Left hindlimb (tissue), 1 donor: Measurements from ENCODE around the gene SENP8.

ENCODE experiments used
- DNase-seq: peaks from one replicate; pipeline ENCODE4 v3.0.0-alpha.2; 2018

SENP8 gene

DNA sequence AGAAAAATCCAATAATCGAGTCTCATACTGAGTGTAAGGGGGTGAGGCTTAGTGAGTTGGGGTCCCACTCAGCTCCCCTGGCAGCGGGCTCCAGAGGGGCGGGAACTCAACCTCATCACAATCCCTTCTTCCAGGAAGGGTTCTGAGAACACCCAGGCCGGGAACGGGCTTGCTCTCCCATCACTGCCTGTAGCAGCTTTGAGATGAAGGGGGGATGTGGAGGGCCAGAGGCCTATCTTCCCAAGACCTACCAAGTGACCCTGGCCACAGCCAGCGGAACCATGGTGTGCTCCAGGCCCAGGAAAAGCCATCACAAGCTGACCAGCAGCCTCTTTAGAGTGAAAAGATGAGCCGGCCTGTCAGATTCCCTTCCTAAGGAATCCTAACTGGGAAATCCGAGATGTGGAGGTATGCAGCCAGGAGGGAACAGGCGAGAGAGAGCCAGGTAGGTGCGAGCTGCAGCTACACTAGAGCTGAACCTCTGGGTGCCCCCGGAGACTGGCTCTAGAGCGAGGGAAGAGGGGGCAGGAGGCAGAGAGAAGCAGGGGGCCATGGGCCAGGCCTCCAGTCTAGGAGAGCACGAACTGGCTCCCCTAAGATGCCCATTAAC lies 60.9 kb downstream of the SENP8 start:
- no peak for DNase-seq

DNA sequence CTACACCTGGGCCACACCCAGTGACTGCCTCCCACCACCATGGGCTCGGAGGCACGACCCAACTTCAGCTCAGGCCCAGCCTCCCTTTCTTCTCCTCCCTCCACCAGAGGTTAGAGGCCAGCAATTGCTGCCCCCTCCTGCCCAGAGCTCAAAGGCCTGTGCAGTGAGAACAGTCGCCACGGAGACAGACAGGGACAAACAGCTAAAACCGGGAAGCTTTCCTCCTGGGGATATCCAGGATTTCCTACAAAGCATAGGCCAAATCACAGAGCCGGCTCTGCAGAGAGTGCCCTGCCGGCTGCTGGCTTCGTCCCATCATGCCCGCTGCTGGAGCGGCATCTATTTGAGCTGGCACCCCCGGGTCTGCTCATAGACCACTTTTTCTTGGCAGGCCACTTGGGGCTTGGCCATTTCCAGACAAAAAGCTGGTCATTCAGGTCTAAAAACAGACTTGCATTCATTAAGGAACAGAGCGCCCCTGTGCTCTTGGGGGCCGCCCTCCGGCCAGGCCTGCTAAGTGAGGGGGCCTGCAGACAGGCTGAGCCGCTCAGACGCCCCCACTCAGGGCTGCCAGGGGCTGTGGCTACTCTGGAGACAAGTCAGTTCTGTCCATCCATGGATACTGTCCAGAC lies 61.9 kb downstream of the SENP8 start:
- peak; percentile 85 for DNase-seq

DNA sequence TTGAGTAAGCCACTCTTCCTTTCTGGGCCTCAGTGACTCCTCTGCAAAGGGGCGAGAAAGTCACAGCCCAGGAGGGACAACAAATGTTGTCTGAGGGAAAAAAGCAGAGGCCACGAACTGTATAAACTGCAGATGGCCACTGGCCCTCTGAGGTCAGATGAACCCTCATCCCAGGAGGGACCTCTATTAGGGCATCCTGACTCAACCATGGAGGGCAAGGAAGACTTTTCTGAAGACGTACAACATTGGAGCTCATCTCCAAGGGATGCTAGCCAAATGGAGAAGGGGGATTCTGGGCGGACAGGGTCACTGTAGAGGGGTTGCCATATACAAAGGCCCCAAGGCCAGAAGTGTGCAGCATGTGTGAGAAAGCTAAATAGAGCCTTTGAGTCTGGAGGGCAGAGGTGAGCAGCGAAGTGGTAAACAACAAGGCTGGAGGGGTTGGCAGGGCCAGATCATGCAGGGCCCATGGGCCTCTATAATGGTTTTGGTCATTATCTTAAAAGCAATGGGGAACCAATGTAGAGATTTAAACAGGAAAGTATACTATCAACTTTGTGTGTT lies 62.6 kb downstream of the SENP8 start:
- DNase-seq: no peak

DNA sequence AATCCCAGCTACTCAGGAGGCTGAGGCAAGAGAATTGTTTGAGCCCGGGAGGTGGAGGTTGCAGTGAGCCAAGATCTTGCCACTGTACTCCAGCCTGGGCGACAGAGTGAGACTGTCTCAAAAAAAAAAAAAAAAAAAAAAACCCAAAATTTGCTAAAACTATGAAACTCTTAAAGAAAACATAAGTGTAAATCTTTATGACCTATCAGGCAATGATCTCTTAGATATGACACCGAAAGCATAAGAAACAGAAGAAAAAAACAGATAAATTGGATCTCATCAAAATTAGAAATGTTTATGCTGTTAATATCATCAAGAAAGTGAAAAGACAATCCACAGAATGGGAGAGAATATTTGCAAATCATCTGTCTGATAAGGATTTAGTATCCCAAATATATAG lies 64.0 kb downstream of the SENP8 start:
- no peak for DNase-seq

DNA sequence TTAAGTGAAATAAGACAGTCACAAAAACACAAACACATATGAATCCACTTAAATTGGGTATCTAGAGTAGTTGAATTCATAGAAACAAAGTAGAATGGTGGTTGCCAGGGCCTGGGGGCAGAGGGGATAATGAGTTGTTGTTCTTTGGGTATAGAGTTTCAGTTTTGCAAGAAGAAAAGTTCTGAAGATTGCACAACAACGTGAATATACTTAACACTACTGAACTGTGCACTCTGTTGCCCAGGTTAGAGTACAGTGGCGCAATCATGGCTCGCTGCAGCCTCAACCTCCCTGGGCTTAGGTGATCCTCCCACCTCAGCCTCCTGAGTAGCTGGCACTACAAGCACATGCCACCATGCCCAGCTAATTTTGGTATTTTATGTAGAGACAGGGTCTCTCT lies 64.5 kb downstream of the SENP8 start:
- DNase-seq: no peak

DNA sequence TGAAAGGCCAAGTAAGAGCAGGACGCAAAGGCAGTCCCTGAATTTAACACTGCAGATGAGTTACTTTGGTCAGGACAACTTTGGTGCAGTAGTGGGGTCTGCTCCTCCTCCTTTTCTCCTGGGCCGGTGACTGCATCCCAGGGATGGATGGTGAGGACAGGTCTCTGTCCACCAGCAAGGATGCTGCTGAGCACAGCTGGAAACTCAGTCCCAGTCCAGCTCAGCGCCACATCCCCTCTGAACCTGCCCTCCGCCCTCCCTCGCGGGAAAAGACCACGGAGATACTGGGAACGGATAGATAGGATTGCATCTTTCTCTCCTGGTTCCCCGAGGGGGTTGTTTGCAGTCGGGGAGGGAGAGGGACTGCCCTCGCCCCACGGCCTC lies 65.6 kb downstream of the SENP8 start:
- DNase-seq: no peak

DNA sequence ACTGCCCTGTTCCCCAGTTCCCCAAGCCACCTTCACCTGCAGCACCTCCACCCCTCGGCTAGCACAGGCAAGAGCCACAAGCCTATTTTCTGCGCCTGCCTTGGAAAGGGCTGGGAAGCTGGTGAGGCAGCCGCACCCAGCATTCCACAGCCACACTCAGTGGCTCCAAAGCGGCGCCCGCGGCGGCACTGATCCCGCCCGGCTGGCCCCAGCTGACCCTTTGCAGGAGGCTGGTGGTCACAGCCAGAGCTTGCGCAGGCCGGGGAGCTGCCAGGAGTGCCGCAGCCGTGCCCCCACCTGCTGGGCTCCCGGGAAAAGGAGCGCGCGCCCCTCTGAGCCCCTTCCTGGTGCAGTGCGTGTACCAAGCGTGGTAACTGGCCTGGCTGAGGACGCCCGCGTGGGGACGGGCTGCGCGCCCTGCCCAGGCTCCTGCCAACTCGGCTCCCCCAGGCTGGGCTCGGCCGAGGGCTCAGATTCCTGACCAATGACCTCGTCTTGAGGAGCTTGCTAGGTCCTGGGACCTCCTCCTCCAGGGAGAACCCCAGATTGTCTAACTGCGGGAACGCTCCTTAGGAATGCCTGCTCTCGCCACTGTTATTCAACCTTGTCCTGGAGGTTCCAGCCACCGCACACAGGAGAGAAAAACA lies 66.1 kb downstream of the SENP8 start:
- no peak for DNase-seq

DNA sequence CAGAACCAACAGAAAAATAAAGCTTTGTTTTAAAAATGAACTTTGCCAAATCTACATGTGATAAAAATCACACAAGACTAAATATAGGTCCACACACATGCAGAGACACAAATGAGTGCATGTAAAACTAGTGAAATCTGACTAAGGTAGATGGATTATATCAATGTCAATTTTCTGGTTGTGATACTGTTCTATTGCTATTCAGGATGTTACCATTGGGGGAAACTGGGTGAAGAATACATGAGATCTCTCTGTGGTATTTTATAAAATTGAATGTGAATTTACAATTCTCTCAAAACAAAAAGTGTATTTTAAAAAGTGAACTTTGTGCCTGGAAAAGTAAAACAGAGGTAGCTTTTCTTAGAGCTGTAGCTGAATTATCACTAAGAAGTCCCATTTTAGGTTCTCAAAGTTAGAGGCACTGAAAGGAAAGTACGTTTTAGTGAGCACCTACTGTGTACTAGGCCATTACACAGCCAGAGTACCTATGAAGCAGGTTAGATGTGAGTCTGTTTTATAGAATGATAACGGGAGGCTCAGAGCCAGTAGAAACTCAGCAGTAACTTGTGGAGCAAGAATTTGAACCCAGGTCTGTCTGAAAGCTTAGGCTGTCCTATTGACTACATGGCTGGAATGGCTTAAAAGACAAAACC lies 71.2 kb downstream of the SENP8 start:
- DNase-seq: no peak

DNA sequence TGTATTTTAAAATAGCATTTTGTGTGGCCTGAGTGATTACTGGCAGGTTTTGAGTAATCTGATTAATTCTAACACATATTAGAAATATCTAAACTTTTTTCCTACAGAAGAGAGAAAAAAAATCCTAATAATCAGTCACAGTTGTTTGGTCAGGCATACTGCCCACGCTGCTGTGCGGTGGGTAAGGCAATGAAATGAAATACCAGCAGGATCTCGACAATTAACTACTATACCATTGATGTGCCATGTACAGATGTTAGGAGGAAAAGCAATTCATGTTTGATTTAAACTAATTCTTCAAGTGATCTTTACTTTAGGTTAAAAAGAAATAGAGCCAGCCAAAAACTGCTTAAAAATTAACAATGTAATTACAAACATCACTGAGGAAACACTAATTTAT lies 74.2 kb downstream of the SENP8 start:
- no peak for DNase-seq
